ENCODE measurements around the gene KRT72.

The KRT72 gene

GRCh38 chr12:52631264-52631663 lies 30.0 kb upstream of the KRT72 start:
- Histone ChIP-seq H3K27ac (ENCODE audit: low read depth, low read length) (no peak overlapping the region), H3K27me3 (ENCODE audit: low read length) (no peaks in the 10 kb centered on the region), H3F3A (ENCODE audit: insufficient read depth) (no peaks in the 10 kb centered on the region), H3K79me2 (ENCODE audit: insufficient read depth, low read length) (no peaks in the 10 kb centered on the region), H3K4me2 (ENCODE audit: low read depth, low read length, poor library complexity, severe bottlenecking) (no peak overlapping the region), H3K9me3 (ENCODE audit: insufficient read depth, low read length) (no peaks in the 10 kb centered on the region), H4K20me1 (ENCODE audit: low read depth, low read length) (no peaks in the 10 kb centered on the region), H3K4me3 (ENCODE audit: insufficient read depth, low read length, poor library complexity, severe bottlenecking) (no peak overlapping the region), H3K9ac (ENCODE audit: low read length) (no peak overlapping the region), H3K9me2 (replicated peaks; ENCODE audit: insufficient read depth, low read length) (no peaks in the 10 kb centered on the region), H3K36me3 (ENCODE audit: low read length) (no peaks in the 10 kb centered on the region), H2AFZ (ENCODE audit: low read depth, low read length, severe bottlenecking) (no peak overlapping the region)
- TF ChIP-seq EZH2phosphoT487 (conservative IDR thresholded peaks at IDR 0.05; ENCODE audit: low read length) = no peak
- TF ChIP-seq, protein P1, sequence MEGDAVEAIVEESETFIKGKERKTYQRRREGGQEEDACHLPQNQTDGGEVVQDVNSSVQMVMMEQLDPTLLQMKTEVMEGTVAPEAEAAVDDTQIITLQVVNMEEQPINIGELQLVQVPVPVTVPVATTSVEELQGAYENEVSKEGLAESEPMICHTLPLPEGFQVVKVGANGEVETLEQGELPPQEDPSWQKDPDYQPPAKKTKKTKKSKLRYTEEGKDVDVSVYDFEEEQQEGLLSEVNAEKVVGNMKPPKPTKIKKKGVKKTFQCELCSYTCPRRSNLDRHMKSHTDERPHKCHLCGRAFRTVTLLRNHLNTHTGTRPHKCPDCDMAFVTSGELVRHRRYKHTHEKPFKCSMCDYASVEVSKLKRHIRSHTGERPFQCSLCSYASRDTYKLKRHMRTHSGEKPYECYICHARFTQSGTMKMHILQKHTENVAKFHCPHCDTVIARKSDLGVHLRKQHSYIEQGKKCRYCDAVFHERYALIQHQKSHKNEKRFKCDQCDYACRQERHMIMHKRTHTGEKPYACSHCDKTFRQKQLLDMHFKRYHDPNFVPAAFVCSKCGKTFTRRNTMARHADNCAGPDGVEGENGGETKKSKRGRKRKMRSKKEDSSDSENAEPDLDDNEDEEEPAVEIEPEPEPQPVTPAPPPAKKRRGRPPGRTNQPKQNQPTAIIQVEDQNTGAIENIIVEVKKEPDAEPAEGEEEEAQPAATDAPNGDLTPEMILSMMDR (IDR thresholded peaks at IDR 0.05; ENCODE audit: insufficient read depth, low read length, poor library complexity, severe bottlenecking) = no peak

DNA sequence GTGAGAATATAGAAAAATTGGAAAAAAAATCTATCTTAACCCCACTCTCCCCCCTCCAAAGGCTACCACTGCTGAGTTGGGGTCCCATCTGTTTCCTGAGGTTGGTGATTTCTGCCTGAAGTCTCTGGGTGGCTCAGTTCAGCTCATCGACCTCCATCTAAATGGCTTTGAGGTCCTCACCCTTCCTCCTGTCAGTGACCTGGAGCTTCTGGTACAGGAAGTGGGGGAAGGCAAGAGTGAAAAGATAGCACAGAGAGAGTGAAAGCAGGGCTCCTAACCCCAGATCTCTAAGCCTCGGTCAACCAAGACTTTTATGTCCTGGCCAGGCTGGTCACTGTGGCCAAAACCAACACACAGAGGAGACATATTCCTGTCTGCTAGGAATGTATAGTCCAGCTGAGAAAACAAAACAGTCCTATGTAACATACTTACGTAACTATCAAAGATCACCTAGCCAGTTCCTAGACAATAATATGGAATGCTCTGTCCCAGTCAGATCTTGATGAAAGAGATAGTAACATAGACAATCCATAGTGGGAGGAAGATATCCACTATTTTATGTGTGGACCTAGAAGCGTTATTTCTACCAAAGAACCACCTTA lies 29.4 kb upstream of the KRT72 start:
- Histone ChIP-seq H3F3A (ENCODE audit: insufficient read depth) (no peaks in the 10 kb centered on the region), H3K27ac (ENCODE audit: low read depth, low read length) (no peak overlapping the region), H3K4me2 (ENCODE audit: low read depth, low read length, poor library complexity, severe bottlenecking) (no peak overlapping the region), H3K4me3 (ENCODE audit: insufficient read depth, low read length, poor library complexity, severe bottlenecking) (no peak overlapping the region), H3K36me3 (ENCODE audit: low read length) (no peaks in the 10 kb centered on the region), H4K20me1 (ENCODE audit: low read depth, low read length) (no peaks in the 10 kb centered on the region), H2AFZ (ENCODE audit: low read depth, low read length, severe bottlenecking) (no peak overlapping the region), H3K9ac (ENCODE audit: low read length) (no peak overlapping the region), H3K9me2 (replicated peaks; ENCODE audit: insufficient read depth, low read length) (no peaks in the 10 kb centered on the region), H3K9me3 (ENCODE audit: insufficient read depth, low read length) (no peaks in the 10 kb centered on the region), H3K79me2 (ENCODE audit: insufficient read depth, low read length) (no peaks in the 10 kb centered on the region), H3K27me3 (ENCODE audit: low read length) (no peaks in the 10 kb centered on the region)
- TF ChIP-seq, protein P1 (IDR thresholded peaks at IDR 0.05; ENCODE audit: insufficient read depth, low read length, poor library complexity, severe bottlenecking) = no peak

- Histone ChIP-seq H3K27ac (ENCODE audit: low read depth, low read length) (no peak overlapping the region), H2AFZ (ENCODE audit: low read depth, low read length, severe bottlenecking) (no peak overlapping the region)
Measured at GRCh38 chr12:52630008-52630500, 28.8 kb upstream of the KRT72 start.

More at GRCh38 chr12:52630008-52630500, 28.8 kb upstream of the KRT72 start:
- H3F3A ChIP-seq (ENCODE audit: insufficient read depth) = no peaks in the 10 kb centered on the region
- H3K9me2 ChIP-seq (replicated peaks; ENCODE audit: insufficient read depth, low read length) = no peaks in the 10 kb centered on the region
- H3K27me3 ChIP-seq (ENCODE audit: low read length) = no peaks in the 10 kb centered on the region
- no peaks in the 10 kb centered on the region for H4K20me1 ChIP-seq (ENCODE audit: low read depth, low read length)
- H3K9ac ChIP-seq (ENCODE audit: low read length) = no peak overlapping the region
- H3K4me3 ChIP-seq (ENCODE audit: insufficient read depth, low read length, poor library complexity, severe bottlenecking) = no peak overlapping the region
- TF ChIP-seq EZH2phosphoT487 (conservative IDR thresholded peaks at IDR 0.05; ENCODE audit: low read length) = no peak
- TF ChIP-seq, protein P1 (IDR thresholded peaks at IDR 0.05; ENCODE audit: insufficient read depth, low read length, poor library complexity, severe bottlenecking) = no peak
- H3K4me2 ChIP-seq (ENCODE audit: low read depth, low read length, poor library complexity, severe bottlenecking) = no peak overlapping the region
- H3K36me3 ChIP-seq (ENCODE audit: low read length) = no peaks in the 10 kb centered on the region
- no peaks in the 10 kb centered on the region for H3K9me3 ChIP-seq (ENCODE audit: insufficient read depth, low read length)
- no peaks in the 10 kb centered on the region for H3K79me2 ChIP-seq (ENCODE audit: insufficient read depth, low read length)
